Liver (tissue), 9 donors: ENCODE results near the gene WDR5. TPM values are rescaled to one million over a fixed set of nuclear protein-coding genes. Genes with fewer than 3 reads are reported as not detected.

ENCODE experiments used
- DNase-seq: peaks from one replicate; pipeline ENCODE4 v3.0.0-alpha.2; 2017; ENCODE audit warnings: low spot score
- H3K27ac ChIP-seq, 2 donors: one replicate each; pipeline ENCODE4 v1.7.0; 2013; ENCODE audit warnings: inconsistent platforms in 2 of 2, low read length in 2 of 2, control low read depth in 1 of 2, low read depth in 1 of 2, mild to moderate bottlenecking in 1 of 2
- H3K27me3 ChIP-seq, 4 donors: one replicate each; pipeline versions ENCODE4 v1.6.1 to v1.7.0; 2013; ENCODE audit warnings: low read length in 3 of 4, inconsistent platforms in 1 of 4, mild to moderate bottlenecking in 1 of 4, moderate library complexity in 1 of 4; ENCODE audit not compliant: control insufficient read depth in 4 of 4, insufficient read depth in 4 of 4
- H3K36me3 ChIP-seq, 4 donors: one replicate each; pipeline versions ENCODE4 v1.6.1 to v1.7.0; 2013; ENCODE audit warnings: low read length in 3 of 4, mild to moderate bottlenecking in 3 of 4, low read depth in 1 of 4, moderate library complexity in 1 of 4; ENCODE audit not compliant: control insufficient read depth in 4 of 4, insufficient read depth in 3 of 4
- H3K4me1 ChIP-seq, 4 donors: one replicate each; pipeline versions ENCODE4 v1.6.1 to v1.7.0; 2013; ENCODE audit warnings: low read length in 3 of 4, mild to moderate bottlenecking in 3 of 4, moderate library complexity in 1 of 4; ENCODE audit not compliant: control insufficient read depth in 4 of 4, insufficient read depth in 4 of 4
- H3K4me3 ChIP-seq, 3 donors: one replicate each; pipeline versions ENCODE4 v1.6.1 to v1.7.0; 2013; ENCODE audit warnings: low read length in 3 of 3, control low read depth in 1 of 3, low read depth in 1 of 3, mild to moderate bottlenecking in 1 of 3
- H3K9ac ChIP-seq, 2 donors: one replicate each; pipeline ENCODE4 v1.7.0; 2013; ENCODE audit warnings: low read length in 2 of 2, mild to moderate bottlenecking in 2 of 2, moderate library complexity in 2 of 2, control low read depth in 1 of 2, low read depth in 1 of 2
- H3K9me3 ChIP-seq, 4 donors: one replicate each; pipeline versions ENCODE4 v1.6.1 to v1.7.0; 2013; ENCODE audit warnings: low read length in 3 of 4; ENCODE audit not compliant: control insufficient read depth in 4 of 4
- EGR1 ChIP-seq, 2 donors: IDR thresholded peaks; 2 replicates each; pipeline ENCODE4 v1.6.1; 2016 to 2018; ENCODE audit warnings: antibody characterized with exemption in 2 of 2, low read depth in 2 of 2
- FOXA1 ChIP-seq: IDR thresholded peaks from 2 replicates; pipeline ENCODE4 v1.6.1; 2016; ENCODE audit warnings: antibody characterized with exemption
- FOXA2 ChIP-seq: IDR thresholded peaks from 2 replicates; pipeline ENCODE4 v1.6.1; 2016; ENCODE audit warnings: antibody characterized with exemption
- GABPA ChIP-seq, 2 donors: IDR thresholded peaks in 1 of 2; conservative IDR thresholded peaks in 1 of 2; 2 replicates each; pipeline ENCODE4 v1.6.1; 2016; ENCODE audit warnings: antibody characterized with exemption in 2 of 2, mild to moderate bottlenecking in 1 of 2, moderate library complexity in 1 of 2
- HNF4A ChIP-seq, 2 donors: conservative IDR thresholded peaks; 2 replicates each; pipeline ENCODE4 v1.6.1; 2016; ENCODE audit warnings: antibody characterized with exemption in 2 of 2, mild to moderate bottlenecking in 2 of 2
- HNF4G ChIP-seq: IDR thresholded peaks from 2 replicates; pipeline ENCODE4 v1.6.1; 2016; ENCODE audit warnings: antibody characterized with exemption
- JUND ChIP-seq, 2 donors: IDR thresholded peaks; 2 replicates each; pipeline ENCODE4 v1.6.1; 2016; ENCODE audit warnings: antibody characterized with exemption in 2 of 2
- NR2F2 ChIP-seq: IDR thresholded peaks from 2 replicates; pipeline ENCODE4 v1.6.1; 2016; ENCODE audit warnings: antibody characterized with exemption
- RAD21 ChIP-seq, 2 donors: IDR thresholded peaks; 2 replicates each; pipeline ENCODE4 v1.6.1; 2016; ENCODE audit warnings: antibody characterized with exemption in 2 of 2, mild to moderate bottlenecking in 2 of 2
- REST ChIP-seq: IDR thresholded peaks from 2 replicates; pipeline ENCODE4 v1.6.1; 2016; ENCODE audit warnings: antibody characterized with exemption, mild to moderate bottlenecking
- RXRA ChIP-seq, 2 donors: IDR thresholded peaks; 2 replicates each; pipeline ENCODE4 v1.6.1; 2017 to 2018; ENCODE audit warnings: antibody characterized with exemption in 2 of 2, mild to moderate bottlenecking in 1 of 2
- SP1 ChIP-seq: IDR thresholded peaks from 2 replicates; pipeline ENCODE4 v1.6.1; 2018; ENCODE audit warnings: antibody characterized with exemption, mild to moderate bottlenecking
- TAF1 ChIP-seq: conservative IDR thresholded peaks from 2 replicates; pipeline ENCODE4 v1.6.1; 2016; ENCODE audit warnings: antibody characterized with exemption, mild to moderate bottlenecking
- YY1 ChIP-seq: IDR thresholded peaks from 2 replicates; pipeline ENCODE4 v1.6.1; 2016; ENCODE audit warnings: antibody characterized with exemption, mild to moderate bottlenecking
- WGBS: extraction: QIAGEN DNeasy Blood & Tissue Kit; methylation state at CpG from one replicate; pipeline ENCODE4 v1.1.7; 2013; 5-methylcytosine and 5-hydroxymethylcytosine counted together
- polyA plus RNA-seq, 2 donors: library from polyadenylated mRNA; stranded (reverse) in 1 of 2; unstranded in 1 of 2; fragments of 200-250 nt in 1 of 2; fragments of >200 nt in 1 of 2; fragmentation: Nextera tagmentation in 1 of 2; extraction: Ambion mirVana in 1 of 2; gene quantifications; one replicate each; pipeline versions ENCODE4 v1.2.1 to v1.2.3, GENCODE V29; 2013 to 2015
- total RNA-seq, 2 donors: library from RNA; depleted of rRNA; stranded (reverse); fragments of >200 nt; gene quantifications; one replicate each; pipeline ENCODE4 v1.2.3, GENCODE V29; 2014
- TF ChIP-seq, protein P1 (sequence below): IDR thresholded peaks from 2 replicates; pipeline ENCODE4 v1.6.1; 2016; ENCODE audit warnings: antibody characterized with exemption
- TF ChIP-seq, protein P2 (sequence below): fragments of 150-350 bp; IDR thresholded peaks from 2 replicates; pipeline ENCODE4 v1.5.1; 2017; ENCODE audit warnings: improper control_type of control experiment, low read depth, low read length; ENCODE audit not compliant: missing input control
- TF ChIP-seq, protein P3 (sequence below): IDR thresholded peaks from 2 replicates; pipeline ENCODE4 v1.6.1; 2016; ENCODE audit warnings: antibody characterized with exemption
- TF ChIP-seq, protein P4 (sequence below): IDR thresholded peaks from 2 replicates; pipeline ENCODE4 v1.6.1; 2016; ENCODE audit warnings: antibody characterized with exemption
- donor health status: healthy.
- donor health status: healthy.
- donor health status: healthy.
- donor health status: healthy.
- donor health status: healthy.

Gene WDR5
- total and polyA plus RNA-seq, 4 donors = 11.1 to 21.6 (median 14.6) TPM

DNA sequence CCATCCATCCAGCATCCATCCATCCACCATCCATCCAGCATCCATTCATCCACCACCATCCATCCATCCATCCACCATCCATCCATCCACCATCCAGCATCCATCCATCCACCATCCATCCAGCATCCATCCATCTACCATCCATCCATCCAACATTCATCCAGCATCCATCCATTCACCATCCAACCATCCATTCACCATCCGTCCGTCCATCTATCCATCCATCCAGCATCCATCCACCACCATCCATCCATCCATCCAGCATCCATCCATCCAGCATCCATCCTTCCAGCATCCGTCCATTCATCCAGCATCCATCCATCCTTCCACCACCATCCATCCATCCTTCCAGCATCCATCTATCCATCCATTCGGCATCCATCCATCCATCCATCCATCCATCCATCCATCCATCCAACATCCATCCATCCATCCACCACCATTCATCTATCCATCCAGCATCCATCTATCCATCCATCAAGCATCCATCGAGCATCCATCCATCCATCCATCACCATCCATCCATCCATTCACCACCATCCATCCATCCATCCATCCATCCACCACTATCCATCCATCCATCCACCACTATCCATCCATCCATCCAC lies 32.4 kb upstream of the WDR5 start:
- DNase-seq = no peak
- Histone ChIP-seq H3K27ac (no peak overlapping the region), H3K9me3 (peaks cover 0 to 3% (median 0%) of the 10 kb centered on the region in 4 donors), H3K27me3 (no peaks in the 10 kb centered on the region), H3K9ac (no peak overlapping the region), H3K36me3 (no peaks in the 10 kb centered on the region), H3K4me1 (no peaks in the 10 kb centered on the region), H3K4me3 (no peak overlapping the region)
- WGBS = 77% methylated on average over 5 of the region's 5 CpGs
- TF ChIP-seq FOXA2 = no peak
- TF ChIP-seq EGR1 (IDR thresholded peaks at IDR 0.05; ENCODE audit: low read depth in 2 of 2) = no peak
- TF ChIP-seq HNF4A (conservative IDR thresholded peaks at IDR 0.05) = no peak
- TF ChIP-seq, protein P1, sequence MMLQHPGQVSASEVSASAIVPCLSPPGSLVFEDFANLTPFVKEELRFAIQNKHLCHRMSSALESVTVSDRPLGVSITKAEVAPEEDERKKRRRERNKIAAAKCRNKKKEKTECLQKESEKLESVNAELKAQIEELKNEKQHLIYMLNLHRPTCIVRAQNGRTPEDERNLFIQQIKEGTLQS = no peak
- TF ChIP-seq RXRA (IDR thresholded peaks at IDR 0.05) = no peak
- no peak for TF ChIP-seq YY1
- TF ChIP-seq, protein P2, sequence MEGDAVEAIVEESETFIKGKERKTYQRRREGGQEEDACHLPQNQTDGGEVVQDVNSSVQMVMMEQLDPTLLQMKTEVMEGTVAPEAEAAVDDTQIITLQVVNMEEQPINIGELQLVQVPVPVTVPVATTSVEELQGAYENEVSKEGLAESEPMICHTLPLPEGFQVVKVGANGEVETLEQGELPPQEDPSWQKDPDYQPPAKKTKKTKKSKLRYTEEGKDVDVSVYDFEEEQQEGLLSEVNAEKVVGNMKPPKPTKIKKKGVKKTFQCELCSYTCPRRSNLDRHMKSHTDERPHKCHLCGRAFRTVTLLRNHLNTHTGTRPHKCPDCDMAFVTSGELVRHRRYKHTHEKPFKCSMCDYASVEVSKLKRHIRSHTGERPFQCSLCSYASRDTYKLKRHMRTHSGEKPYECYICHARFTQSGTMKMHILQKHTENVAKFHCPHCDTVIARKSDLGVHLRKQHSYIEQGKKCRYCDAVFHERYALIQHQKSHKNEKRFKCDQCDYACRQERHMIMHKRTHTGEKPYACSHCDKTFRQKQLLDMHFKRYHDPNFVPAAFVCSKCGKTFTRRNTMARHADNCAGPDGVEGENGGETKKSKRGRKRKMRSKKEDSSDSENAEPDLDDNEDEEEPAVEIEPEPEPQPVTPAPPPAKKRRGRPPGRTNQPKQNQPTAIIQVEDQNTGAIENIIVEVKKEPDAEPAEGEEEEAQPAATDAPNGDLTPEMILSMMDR = no peak
- TF ChIP-seq GABPA (IDR thresholded peaks at IDR 0.05 in 1 of 2, conservative IDR thresholded peaks at IDR 0.05 in 1 of 2) = no peak
- TF ChIP-seq NR2F2 = no peak
- no peak for TF ChIP-seq JUND (IDR thresholded peaks at IDR 0.05)
- TF ChIP-seq, protein P3, sequence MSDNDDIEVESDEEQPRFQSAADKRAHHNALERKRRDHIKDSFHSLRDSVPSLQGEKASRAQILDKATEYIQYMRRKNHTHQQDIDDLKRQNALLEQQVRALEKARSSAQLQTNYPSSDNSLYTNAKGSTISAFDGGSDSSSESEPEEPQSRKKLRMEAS = no peak
- no peak for TF ChIP-seq RAD21 (IDR thresholded peaks at IDR 0.05)
- no peak for TF ChIP-seq REST
- no peak for TF ChIP-seq FOXA1
- TF ChIP-seq SP1 = no peak
- TF ChIP-seq HNF4G = no peak
- TF ChIP-seq TAF1 = no peak
- TF ChIP-seq, protein P4, sequence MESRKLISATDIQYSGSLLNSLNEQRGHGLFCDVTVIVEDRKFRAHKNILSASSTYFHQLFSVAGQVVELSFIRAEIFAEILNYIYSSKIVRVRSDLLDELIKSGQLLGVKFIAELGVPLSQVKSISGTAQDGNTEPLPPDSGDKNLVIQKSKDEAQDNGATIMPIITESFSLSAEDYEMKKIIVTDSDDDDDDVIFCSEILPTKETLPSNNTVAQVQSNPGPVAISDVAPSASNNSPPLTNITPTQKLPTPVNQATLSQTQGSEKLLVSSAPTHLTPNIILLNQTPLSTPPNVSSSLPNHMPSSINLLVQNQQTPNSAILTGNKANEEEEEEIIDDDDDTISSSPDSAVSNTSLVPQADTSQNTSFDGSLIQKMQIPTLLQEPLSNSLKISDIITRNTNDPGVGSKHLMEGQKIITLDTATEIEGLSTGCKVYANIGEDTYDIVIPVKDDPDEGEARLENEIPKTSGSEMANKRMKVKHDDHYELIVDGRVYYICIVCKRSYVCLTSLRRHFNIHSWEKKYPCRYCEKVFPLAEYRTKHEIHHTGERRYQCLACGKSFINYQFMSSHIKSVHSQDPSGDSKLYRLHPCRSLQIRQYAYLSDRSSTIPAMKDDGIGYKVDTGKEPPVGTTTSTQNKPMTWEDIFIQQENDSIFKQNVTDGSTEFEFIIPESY = no peak
